ENCODE measurements around the gene DDX17.

DDX17 gene

GRCh38 chr22:38450234-38450797, 55.8 kb downstream of the DDX17 start:
- DNase-seq (ENCODE audit: low read depth): no peak
- TF ChIP-seq CTCF (conservative IDR thresholded peaks at IDR 0.05; ENCODE audit: low read depth, low read length): no peak
- H3K4me3 ChIP-seq (ENCODE audit: low read depth, low read length): no peak overlapping the region

GRCh38 chr22:38449776-38450175, 56.3 kb downstream of the DDX17 start:
- TF ChIP-seq CTCF (conservative IDR thresholded peaks at IDR 0.05; ENCODE audit: low read depth, low read length): no peak
- H3K4me3 ChIP-seq (ENCODE audit: low read depth, low read length): no peak overlapping the region
- DNase-seq (ENCODE audit: low read depth): no peak

GRCh38 chr22:38448945-38449745, 57.0 kb downstream of the DDX17 start:
- H3K4me3 ChIP-seq (ENCODE audit: low read depth, low read length): no peak overlapping the region
- no peak for DNase-seq (ENCODE audit: low read depth)
- TF ChIP-seq CTCF (conservative IDR thresholded peaks at IDR 0.05; ENCODE audit: low read depth, low read length): no peak

- TF ChIP-seq CTCF (conservative IDR thresholded peaks at IDR 0.05; ENCODE audit: low read depth, low read length): no peak
Observed at GRCh38 chr22:38446018-38446601, 60.0 kb downstream of the DDX17 start.

GRCh38 chr22:38444783-38445182, 61.3 kb downstream of the DDX17 start:
- no peak for TF ChIP-seq CTCF (conservative IDR thresholded peaks at IDR 0.05; ENCODE audit: low read depth, low read length)
- H3K4me3 ChIP-seq (ENCODE audit: low read depth, low read length): no peak overlapping the region
- no peak for DNase-seq (ENCODE audit: low read depth)

More at GRCh38 chr22:38446018-38446601, 60.0 kb downstream of the DDX17 start:
- DNase-seq (ENCODE audit: low read depth): no peak
- H3K4me3 ChIP-seq (ENCODE audit: low read depth, low read length): no peak overlapping the region

GRCh38 chr22:38443628-38444521, 62.2 kb downstream of the DDX17 start:
- no peak overlapping the region for H3K4me3 ChIP-seq (ENCODE audit: low read depth, low read length)
- DNase-seq (ENCODE audit: low read depth): no peak
- no peak for TF ChIP-seq CTCF (conservative IDR thresholded peaks at IDR 0.05; ENCODE audit: low read depth, low read length)
